ENCODE data around the gene SPINK8.
"Not testable (repeated sequence)": the region's sequence is repeated elsewhere in the genome, so short reads cannot be mapped to it uniquely, and the experiment has no call there.

Gene SPINK8

GRCh38 chr3:48331706-48332435, 1.6 kb downstream of the SPINK8 start:
- DNase-seq (ENCODE audit: low read depth, low spot score) = not testable (repeated sequence)

GRCh38 chr3:48320996-48321395, 12.5 kb downstream of the SPINK8 start:
- no peak for DNase-seq (ENCODE audit: low read depth, low spot score)

DNA sequence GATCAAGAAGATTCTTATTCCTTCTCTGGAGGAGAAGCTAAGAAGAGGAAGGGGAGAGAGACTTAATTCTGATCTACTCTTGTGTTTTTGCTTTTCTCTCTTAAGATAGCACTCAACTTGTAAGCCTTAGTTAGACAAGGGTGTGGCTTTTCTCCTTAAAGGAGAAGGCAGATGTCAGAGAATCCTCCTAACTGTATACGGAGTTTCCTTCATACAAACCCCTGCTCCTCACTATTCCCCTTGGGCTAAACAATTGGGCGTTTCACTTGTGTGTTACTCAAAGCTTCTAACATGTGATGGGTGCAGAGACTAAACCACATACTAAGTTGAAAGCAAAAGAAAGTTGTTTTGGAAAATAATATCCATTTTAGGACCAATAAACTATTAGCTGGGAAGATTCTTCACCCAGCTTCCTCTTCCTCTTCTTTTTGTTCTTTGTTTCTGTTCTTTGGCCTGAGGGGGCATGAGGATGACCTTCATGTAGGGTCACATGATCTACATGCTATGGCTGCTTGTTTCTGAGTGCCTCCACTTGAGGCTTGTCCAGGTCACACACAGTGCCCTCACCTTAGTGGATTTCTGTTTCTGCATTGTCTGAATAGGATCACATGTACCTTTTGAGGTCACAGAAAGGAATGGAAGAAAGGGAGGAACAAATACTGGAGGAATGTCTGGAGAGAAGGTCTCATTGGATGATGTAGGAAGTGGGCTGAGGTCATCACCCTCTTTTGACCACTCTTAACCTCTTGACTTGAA, 14.6 kb downstream of the SPINK8 start:
- no peak for DNase-seq (ENCODE audit: low read depth, low spot score)

DNA sequence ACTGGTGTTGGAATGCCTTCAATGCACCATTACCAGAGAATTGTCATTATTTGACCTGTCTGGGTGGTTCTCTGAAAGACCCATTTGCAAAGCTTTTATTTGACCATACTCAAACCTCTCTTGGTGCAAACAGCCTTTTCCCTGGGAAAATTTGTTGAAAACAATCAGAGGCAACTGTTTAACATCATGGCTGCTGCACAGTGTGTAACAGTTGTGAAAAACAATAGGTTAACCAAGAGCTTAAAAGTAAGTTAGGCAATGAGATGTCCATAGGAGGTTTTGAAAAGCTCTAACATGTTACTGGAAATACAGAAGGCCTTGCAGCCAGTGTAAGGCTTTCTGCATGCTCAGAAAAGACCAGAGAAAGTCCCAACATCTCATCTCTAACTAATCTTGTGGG, 18.9 kb downstream of the SPINK8 start:
- no peak for DNase-seq (ENCODE audit: low read depth, low spot score)

DNA sequence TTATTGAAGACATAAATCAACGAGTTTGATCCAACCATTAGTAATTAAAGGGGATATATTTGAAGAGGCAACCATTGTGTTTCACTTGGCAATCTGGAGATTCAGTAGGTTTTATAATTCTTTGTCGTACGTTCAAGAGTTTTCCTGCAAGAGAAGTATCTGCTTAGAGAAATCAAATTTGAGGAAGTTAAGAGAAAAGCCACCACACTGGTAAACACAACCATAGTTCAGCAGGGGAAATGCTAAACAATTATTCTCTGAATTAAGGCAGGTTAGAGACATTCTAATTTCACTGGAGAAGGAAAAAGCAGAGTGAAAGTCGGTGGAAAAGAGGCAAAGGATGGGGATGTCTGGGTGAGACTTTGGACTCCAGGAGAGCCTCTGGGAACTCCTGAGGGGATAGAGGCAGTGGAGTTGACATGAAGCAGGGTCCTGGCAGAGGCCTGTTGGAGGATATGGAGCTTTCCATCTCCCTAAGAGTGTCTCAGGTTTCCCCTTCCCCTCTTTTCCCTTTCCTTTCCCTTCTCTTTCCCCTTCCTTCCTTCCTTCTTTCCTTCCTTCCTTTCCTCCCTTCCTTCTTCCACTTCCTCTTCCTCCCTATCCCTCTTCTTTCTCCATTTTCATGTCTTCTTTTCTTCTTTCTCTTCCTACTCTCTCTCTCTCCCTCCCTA, 26.5 kb downstream of the SPINK8 start:
- DNase-seq (ENCODE audit: low read depth, low spot score) = no peak

DNA sequence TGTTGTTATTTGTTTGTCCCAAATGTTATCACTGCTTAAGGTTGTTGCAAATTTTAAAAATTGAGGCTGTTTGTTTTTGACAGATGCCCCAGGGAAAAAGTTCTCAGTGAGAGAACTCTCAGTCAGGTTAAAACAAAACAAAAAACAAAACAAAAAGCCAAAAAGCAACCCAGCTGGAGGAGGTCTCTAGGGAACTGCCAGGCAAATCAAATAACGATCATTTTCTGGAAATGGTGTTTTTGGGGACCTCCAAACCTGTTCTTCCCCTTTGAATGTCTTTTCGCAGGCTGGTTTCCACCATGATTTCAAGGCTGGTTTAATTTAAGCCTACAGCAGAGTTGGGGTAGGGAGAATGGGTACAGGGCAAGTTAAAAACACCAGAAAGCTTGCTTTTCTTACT, 27.2 kb downstream of the SPINK8 start:
- no peak for DNase-seq (ENCODE audit: low read depth, low spot score)

- DNase-seq (ENCODE audit: low read depth, low spot score) = no peak
Observed at GRCh38 chr3:48305396-48305795, 28.1 kb downstream of the SPINK8 start.

GRCh38 chr3:48303021-48303420, 30.4 kb downstream of the SPINK8 start:
- DNase-seq (ENCODE audit: low read depth, low spot score) = no peak

DNA sequence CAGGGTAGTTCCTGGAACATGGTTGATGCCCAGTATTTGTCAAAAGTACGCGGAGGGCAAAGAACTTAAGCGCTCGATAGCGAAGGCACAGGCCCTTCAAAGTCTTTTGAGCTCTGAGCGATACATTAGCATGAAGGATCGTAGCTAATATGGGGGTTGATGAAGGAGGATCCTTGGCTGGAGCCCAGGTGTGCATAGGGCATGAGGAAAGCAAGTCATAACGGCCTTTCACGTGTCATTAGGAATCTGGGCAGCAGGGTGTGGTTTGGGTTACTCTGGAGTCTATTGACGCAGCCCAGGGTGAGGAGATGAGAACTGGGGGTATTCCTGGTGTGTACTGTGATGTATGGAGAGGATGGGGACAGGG, 31.7 kb downstream of the SPINK8 start:
- no peak for DNase-seq (ENCODE audit: low read depth, low spot score)

DNA sequence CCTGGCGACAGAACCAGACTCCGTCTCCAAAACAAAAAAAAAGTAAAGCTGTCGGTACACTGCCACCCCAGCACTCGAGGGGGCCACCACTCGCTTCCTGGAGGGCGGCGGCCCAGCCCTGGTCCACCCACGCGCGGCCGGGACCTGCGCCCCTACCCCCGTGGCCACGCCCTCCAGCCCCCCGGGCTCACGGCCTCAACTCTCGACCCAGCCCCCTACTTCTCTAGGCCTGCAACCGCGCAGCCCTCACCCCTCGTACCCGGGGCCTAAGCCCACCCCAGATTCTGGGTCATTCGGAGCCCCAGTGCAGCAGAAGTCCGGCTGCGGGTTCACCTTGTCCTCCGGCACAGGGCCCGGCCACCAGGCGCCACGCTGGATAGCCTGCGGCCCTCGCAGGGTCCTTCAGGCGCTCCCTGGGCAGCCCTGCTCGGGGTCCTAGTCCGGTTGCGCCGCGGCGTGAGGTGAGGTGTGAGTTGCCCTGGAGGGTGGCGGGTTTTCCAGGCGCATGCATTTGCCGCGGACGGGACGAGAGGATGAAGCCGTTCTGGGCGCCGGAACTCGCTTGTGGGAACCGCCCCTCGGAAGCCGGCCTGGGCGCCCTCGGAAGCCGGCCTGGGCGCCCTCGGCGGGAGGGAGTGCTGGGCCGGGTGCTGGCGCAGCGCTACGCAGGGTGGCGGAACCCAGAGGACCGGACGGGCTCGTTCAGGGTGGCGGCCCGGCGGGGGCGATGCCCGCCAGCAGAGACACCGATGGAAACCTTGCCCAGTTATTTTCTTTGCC, 32.3 kb downstream of the SPINK8 start, which contains the start of gene NME6:
NME6 (minus strand) TSS at position 348 of the 780 bp plus-strand sequence.
- peak; percentile 68 for DNase-seq (ENCODE audit: low read depth, low spot score)

DNA sequence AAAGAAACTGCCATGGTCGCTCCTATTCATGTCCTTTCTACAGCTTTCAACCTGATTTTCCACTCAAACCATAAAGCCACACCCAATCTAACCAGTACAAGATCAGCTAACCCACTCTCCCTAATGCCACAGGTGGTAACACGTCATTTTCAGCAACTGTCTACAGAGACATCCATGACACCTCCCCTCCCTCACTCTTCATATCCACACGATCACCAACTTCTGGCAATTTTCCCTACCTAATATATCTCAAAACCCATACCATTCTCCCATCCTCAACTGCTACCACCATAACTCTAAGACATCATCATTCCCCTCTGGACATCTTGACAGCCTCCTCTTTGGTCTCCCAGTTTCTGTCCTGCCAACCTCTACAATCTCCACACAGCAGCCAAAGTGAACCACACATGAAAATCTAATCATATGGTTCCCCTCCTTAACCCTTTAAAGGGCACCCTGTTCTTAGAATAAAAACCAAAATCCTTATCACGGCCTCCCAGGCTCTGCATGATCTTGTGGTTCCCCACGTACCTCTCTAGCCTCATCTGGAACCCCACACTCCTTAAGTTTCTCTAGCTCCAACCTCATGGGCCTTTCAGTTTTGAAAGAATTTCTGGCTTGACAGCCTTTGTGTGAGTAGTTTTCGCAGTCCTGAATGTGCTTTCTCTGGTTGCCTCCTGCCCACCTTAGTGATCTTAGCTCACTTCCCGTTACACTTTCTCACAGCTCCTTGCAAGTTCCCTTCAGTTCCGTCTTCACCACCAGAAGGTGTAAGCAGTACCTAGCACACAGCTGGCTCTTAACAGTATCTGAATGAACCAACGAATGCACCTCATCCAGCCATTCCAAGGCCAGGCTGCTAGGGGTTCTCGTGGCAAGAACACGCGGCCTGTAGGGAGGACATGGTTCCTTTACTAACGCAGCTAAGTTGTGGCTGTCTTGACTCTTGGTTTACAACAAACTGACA, 33.4 kb downstream of the SPINK8 start:
- DNase-seq (ENCODE audit: low read depth, low spot score) = no peak

DNA sequence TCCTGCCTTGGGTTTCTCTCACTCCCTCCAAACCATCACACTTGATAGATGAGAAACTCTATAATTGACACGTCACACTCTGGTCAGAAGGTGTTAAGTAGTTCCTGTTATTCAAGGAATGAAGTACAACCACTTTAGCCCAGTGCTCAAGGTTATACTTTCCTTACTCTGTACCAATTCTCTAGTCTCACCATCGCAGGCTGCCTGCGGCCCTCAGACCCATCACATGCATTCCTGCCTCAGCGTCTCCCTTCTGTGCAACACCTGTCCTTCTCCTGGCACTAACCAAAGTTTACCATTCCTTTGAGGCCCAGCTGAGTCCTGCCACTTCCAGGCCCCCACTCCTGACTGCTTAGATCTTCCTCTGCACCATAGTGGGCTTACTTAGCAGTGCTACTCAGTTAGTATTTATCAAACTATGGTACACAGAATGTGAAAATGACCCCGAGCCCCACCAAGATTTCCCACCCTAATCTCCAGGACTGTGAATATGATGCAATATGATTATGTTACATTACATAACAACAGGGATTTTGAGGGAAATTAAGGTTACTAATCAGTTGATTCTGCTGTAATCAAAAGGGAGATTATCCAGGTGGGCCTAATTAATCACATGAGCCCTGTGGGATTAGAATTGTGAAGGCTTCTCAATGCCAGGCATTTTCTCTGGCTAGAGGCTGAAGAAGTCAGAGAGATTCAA, 36.2 kb downstream of the SPINK8 start:
- DNase-seq (ENCODE audit: low read depth, low spot score) = no peak

DNA sequence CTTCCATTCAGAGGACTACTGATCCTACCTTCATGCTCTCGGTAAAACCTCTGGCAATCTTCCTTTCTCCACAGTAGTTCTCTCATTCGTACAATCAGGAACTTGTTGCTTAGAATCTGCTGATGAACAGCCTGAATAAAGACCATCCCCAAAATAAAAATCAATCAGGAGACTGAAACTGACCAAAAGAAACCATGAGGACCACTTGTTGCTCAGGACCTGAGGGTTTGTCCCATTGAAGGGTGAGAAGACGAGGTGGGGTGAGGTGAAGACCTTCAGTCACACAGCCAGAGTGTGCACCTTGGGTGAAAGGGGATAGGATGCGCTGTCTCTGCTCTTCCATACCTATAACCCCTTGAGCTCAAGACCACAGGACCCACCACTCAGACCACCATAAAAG, 36.8 kb downstream of the SPINK8 start:
- DNase-seq (ENCODE audit: low read depth, low spot score) = no peak

GRCh38 chr3:48294611-48295263, 38.7 kb downstream of the SPINK8 start:
- DNase-seq (ENCODE audit: low read depth, low spot score) = no peak

DNA sequence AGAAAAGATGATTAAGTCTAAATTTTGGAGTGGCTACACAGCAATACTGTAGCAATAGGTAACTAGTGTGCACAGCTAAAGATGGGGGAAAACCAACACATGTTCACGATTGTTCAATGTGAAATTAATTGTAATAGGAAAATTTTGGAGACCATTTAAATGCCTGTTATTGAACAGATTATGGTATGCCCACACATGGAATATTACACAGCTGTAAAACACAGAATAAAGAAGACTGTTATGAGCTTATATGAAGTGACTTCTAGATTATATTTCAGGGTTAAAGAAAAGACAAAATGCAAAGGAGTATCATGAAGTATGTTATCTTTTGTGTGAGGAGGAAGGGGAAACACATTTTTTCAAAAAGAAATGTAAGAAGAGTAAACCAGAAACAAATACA, 43.8 kb downstream of the SPINK8 start:
- no peak for DNase-seq (ENCODE audit: low read depth, low spot score)

GRCh38 chr3:48287034-48287433, 46.4 kb downstream of the SPINK8 start:
- no peak for DNase-seq (ENCODE audit: low read depth, low spot score)

- no peak for DNase-seq (ENCODE audit: low read depth, low spot score)
Observed at GRCh38 chr3:48286308-48286707, 47.2 kb downstream of the SPINK8 start.

- DNase-seq (ENCODE audit: low read depth, low spot score) = no peak
Observed at GRCh38 chr3:48285675-48286074, 47.8 kb downstream of the SPINK8 start.

- no peak for DNase-seq (ENCODE audit: low read depth, low spot score)
Observed at GRCh38 chr3:48285132-48285531, 48.3 kb downstream of the SPINK8 start.

DNA sequence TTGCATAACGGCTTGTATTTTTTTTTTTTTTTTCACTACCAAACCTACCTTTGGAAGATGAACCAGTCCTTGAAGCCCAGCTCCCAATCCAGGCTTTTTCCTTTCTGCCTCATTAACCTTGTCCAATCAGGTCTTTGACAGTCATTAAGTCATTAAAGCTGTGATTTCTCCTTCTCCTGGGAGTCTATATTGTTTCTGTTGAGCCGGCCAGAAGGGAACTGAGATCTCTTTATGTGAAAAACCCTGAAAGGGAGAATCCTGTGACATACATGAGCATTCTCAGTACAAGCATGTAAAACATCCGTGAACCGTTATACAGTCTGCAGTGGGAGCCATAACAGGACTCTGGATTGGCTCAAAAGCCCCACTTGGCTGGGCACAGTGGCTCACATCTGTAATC, 52.6 kb downstream of the SPINK8 start:
- DNase-seq (ENCODE audit: low read depth, low spot score) = no peak
